Measurements from ENCODE around the gene ITIH5. TPM values are rescaled to one million over a fixed set of nuclear protein-coding genes. Genes with fewer than 3 reads are reported as not detected.

ITIH5 gene
- total and polyA plus RNA-seq, 5 experiments from 2014 or later, result not detected

DNA sequence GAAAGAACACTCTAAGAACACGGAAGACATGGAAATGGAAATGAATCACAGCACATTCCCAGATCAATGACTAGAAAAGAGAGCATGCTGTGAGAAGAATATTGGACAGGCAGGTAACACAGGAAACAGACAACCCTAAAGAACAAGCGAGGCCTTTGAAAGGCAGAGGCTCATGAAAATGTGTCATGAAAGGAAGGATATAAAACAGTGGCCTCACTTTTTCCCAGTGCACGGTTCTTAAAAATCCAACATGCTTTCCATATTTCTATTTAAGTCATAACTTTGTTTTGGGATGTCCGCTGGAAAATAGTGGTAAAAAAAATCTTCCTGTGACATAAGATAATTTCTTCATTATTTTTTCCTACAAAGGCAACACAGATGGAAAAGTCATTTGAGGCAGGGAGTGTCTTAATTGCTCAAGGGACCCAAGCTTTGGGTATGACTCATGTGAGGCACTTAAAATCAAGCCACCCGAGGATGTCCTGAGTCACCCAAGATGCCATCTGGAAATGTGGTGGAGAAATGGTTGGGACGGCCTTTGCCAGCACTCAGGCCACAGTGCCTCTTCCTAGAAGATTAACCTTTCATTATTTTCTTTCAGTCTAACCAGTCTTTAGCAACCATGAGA is 17.0 kb downstream of the ITIH5 start:
- Mint-ChIP-seq H3K9me3 (no peaks in the 10 kb centered on the region), H3K4me3 (no peak overlapping the region), H3K27ac (no peak overlapping the region), H3K4me1 (peaks cover 0 to 3% (median 0%) of the 10 kb centered on the region in 4 donors), H3K36me3 (no peaks in the 10 kb centered on the region), H3K27me3 (peaks cover 9 to 15% (median 13%) of the 10 kb centered on the region in 5 donors)
- ATAC-seq (no peak), DNase-seq (no peak)
- POLR2A ChIA-PET, result no interaction called here

DNA sequence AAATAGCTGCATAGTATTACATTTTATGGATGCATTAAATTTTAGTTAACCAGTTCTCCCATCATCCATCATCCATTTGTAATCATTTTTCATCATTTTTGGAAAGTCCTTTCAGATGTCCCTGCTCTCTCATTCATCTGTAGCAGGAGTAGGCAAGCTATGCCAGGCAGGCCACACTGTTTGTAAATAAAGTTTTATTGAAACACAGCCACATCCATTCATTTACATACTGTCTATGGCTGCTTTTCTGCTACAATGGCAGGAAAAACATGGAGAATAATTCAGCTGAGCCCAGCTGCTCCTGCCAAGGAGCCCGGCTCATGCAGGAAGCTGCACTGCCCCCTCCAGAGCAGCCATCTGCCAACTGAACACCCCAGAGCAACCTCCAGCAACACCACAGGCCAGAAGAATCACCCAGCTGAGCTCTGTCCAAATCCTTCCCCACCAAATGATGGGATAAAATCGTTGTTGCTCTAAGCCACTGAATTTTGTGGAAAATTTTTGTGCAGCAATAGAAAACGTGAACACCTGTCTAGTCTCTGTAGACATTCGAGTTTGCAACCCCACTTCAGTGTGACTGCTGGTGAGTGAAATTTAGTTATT is 19.6 kb downstream of the ITIH5 start:
- no peak overlapping the region for H3K4me3 Mint-ChIP-seq
- POLR2A ChIA-PET, result no interaction called here
- no peak for ATAC-seq

DNA sequence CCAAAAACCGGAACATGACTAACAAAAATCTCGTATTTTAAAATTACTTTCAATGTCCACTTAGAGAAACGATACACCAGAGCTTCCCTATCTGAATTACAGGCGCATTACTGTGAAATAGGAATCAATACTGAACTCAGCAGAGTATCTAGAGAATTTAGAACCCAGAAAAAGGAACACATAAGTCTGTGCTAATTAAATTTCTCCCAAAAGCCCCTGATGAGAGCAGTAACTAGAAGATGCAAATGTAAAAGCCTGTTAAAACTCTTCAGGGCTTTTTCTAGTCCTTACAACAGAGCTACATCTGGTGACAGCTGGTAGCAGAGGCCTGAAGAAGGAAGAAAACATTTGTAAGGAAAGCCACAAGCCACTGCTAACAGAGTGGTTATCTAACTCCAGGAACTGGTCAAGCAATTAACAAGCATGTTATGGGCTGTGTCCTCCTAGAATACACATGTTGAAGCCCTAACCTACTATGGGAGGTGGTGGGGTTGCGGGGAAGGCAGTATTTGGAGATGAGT is 24.2 kb downstream of the ITIH5 start:
- POLR2A ChIA-PET, result no interaction called here
- ATAC-seq, result no peak
- peaks cover 6 to 15% (median 10%) of the 10 kb centered on the region in 9 donors for H3K9me3 Mint-ChIP-seq

More for the DNA sequence above, 19.6 kb downstream of the ITIH5 start:
- H3K27ac Mint-ChIP-seq, result no peak overlapping the region
- no peak for DNase-seq
- H3K9me3 Mint-ChIP-seq, result peaks cover 0 to under 1% (median 0%) of the 10 kb centered on the region in 9 donors
- H3K4me1 Mint-ChIP-seq, result peaks cover 0 to 3% (median 0%) of the 10 kb centered on the region in 4 donors
- H3K27me3 Mint-ChIP-seq, result peaks cover 5 to 14% (median 10%) of the 10 kb centered on the region in 5 donors
- no peaks in the 10 kb centered on the region for H3K36me3 Mint-ChIP-seq

GRCh38 chr10:7635408-7636125 is 31.2 kb downstream of the ITIH5 start:
- no peak for ATAC-seq
- Mint-ChIP-seq H3K4me3 (no peak overlapping the region), H3K4me1 (no peaks in the 10 kb centered on the region), H3K27me3 (peaks cover 6 to 40% (median 29%) of the 10 kb centered on the region in 5 donors), H3K36me3 (peaks cover 0 to 22% (median 8%) of the 10 kb centered on the region in 3 donors), H3K27ac (no peak overlapping the region), H3K9me3 (peaks cover 6 to 16% (median 9%) of the 10 kb centered on the region in 9 donors)
- DNase-seq, result no peak
- POLR2A ChIA-PET, result no interaction called here

More for the DNA sequence above, 24.2 kb downstream of the ITIH5 start:
- Mint-ChIP-seq H3K4me3 (no peak overlapping the region), H3K4me1 (no peaks in the 10 kb centered on the region), H3K27ac (no peak overlapping the region), H3K27me3 (peaks cover 10 to 46% (median 20%) of the 10 kb centered on the region in 5 donors), H3K36me3 (peaks cover 0 to 22% (median 7%) of the 10 kb centered on the region in 3 donors)
- DNase-seq, result no peak

- H3K27me3 Mint-ChIP-seq, result peaks cover 6 to 32% (median 25%) of the 10 kb centered on the region in 5 donors
- POLR2A ChIA-PET, result no interaction called here
- H3K4me1 Mint-ChIP-seq, result no peaks in the 10 kb centered on the region
- no peak for ATAC-seq
- H3K36me3 Mint-ChIP-seq, result peaks cover 0 to 16% (median 8%) of the 10 kb centered on the region in 3 donors
- H3K4me3 Mint-ChIP-seq, result no peak overlapping the region
- no peak overlapping the region for H3K27ac Mint-ChIP-seq
- no peak for DNase-seq
- H3K9me3 Mint-ChIP-seq, result peaks cover 6 to 16% (median 9%) of the 10 kb centered on the region in 9 donors
These were observed 32.4 kb downstream of the ITIH5 start for GRCh38 chr10:7634142-7634894.

DNA sequence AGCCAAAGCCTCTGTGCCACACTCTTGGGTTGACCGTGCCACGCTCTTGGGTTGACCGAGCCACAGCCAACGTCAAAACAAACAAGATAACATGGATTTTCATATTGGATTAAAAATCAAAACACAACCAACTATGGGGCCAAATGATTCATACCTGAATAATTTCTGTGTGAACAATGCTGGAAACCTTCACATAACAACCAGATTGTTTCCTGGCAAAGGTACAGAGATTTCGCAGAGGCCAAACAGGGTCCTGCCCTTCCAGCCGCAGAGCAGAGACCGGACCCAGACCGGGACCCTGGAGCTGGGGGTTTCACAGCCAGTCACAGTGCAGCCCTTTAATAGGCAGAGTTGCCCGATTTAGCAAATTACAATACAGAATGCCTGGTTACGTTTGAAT is 40.5 kb downstream of the ITIH5 start:
- H3K4me3 Mint-ChIP-seq, result no peak overlapping the region
- DNase-seq (no peak), ATAC-seq (no peak)
- no peak overlapping the region for H3K27ac Mint-ChIP-seq
- POLR2A ChIA-PET, result interaction anchor here (0.7 kb wide), 1 partner anchor 103 kb away, joined by 3 read pairs; no protein-coding TSS in a partner anchor
- no peaks in the 10 kb centered on the region for H3K4me1 Mint-ChIP-seq
- peaks cover 0 to 9% (median 0%) of the 10 kb centered on the region in 5 donors for H3K27me3 Mint-ChIP-seq
- H3K36me3 Mint-ChIP-seq, result no peaks in the 10 kb centered on the region
- peaks cover 0 to 9% (median 0%) of the 10 kb centered on the region in 9 donors for H3K9me3 Mint-ChIP-seq

- Mint-ChIP-seq H3K27ac (no peak overlapping the region), H3K4me3 (no peak overlapping the region)
- no peak for ATAC-seq
These were observed 40.9 kb downstream of the ITIH5 start for GRCh38 chr10:7625836-7626235.

GRCh38 chr10:7625009-7625408 is 41.8 kb downstream of the ITIH5 start:
- POLR2A ChIA-PET, result no interaction called here
- ATAC-seq, result no peak

More at GRCh38 chr10:7625836-7626235, 40.9 kb downstream of the ITIH5 start:
- Mint-ChIP-seq H3K36me3 (no peaks in the 10 kb centered on the region), H3K4me1 (no peaks in the 10 kb centered on the region), H3K9me3 (peaks cover 0 to 9% (median 0%) of the 10 kb centered on the region in 9 donors), H3K27me3 (peaks cover 0 to 9% (median 0%) of the 10 kb centered on the region in 5 donors)
- POLR2A ChIA-PET, result interaction anchor here (0.7 kb wide), 1 partner anchor 102 kb away, joined by 3 read pairs; no protein-coding TSS in a partner anchor
- DNase-seq, result no peak

DNA sequence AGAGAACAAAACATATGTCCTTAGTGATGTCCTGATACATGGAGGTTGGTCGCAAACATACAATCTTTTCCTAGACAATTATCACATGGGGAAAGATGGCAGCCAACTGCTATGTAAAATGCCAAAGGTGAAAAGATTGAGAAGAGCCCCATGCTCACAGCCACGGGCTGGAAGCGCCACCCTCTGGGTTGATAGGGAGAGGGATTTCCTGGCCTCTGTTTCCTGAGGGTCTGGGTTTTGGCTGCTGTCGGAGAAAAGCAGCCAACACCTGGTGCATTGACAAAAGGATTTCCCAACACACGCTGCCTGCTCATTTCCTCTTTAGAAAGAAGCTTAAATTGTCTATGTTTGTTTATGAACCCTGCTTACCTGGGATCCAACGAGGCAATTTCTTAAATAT is 43.8 kb downstream of the ITIH5 start:
- H3K4me3 Mint-ChIP-seq, result no peak overlapping the region
- POLR2A ChIA-PET, result interaction anchor here (0.6 kb wide), 1 partner anchor 16 kb away, joined by 3 read pairs; no protein-coding TSS in a partner anchor
- no peak for DNase-seq

More at GRCh38 chr10:7625009-7625408, 41.8 kb downstream of the ITIH5 start:
- H3K4me1 Mint-ChIP-seq, result no peaks in the 10 kb centered on the region
- no peak for DNase-seq
- peaks cover 0 to 9% (median 0%) of the 10 kb centered on the region in 5 donors for H3K27me3 Mint-ChIP-seq
- H3K9me3 Mint-ChIP-seq, result peaks cover 0 to 9% (median 0%) of the 10 kb centered on the region in 9 donors
- no peak overlapping the region for H3K27ac Mint-ChIP-seq
- H3K36me3 Mint-ChIP-seq, result no peaks in the 10 kb centered on the region
- no peak overlapping the region for H3K4me3 Mint-ChIP-seq

DNA sequence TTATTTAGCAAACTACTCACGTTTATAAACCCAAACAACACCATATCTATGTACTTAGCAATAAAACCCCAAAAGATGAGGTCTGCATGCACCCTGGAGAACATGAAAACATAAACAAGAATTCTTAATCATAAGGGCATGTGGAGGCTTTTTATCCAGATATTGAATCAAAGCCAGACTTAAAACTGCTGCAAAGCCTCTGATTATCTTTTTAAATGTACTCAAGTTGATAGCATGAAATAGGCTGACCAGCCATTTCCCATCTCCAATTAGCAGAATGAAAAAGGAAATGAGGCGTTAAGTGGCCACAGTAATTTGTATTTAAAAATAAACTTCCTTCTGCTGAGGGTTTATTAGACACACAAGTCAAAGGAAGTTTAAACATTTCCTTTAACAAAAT is 48.3 kb downstream of the ITIH5 start:
- H3K36me3 Mint-ChIP-seq, result peaks cover 0 to 2% (median 0%) of the 10 kb centered on the region in 3 donors
- ATAC-seq (no peak), DNase-seq (no peak)
- H3K27me3 Mint-ChIP-seq, result peaks cover 0 to 9% (median 2%) of the 10 kb centered on the region in 5 donors
- POLR2A ChIA-PET, result interaction anchor here (0.7 kb wide), 1 partner anchor 210 kb away, joined by 3 read pairs; no protein-coding TSS in a partner anchor
- H3K27ac Mint-ChIP-seq, result no peak overlapping the region
- H3K4me3 Mint-ChIP-seq, result no peak overlapping the region
- H3K9me3 Mint-ChIP-seq, result no peaks in the 10 kb centered on the region
- peaks cover 0 to 4% (median under 1%) of the 10 kb centered on the region in 4 donors for H3K4me1 Mint-ChIP-seq

More for the DNA sequence above, 43.8 kb downstream of the ITIH5 start:
- no peaks in the 10 kb centered on the region for H3K36me3 Mint-ChIP-seq
- peaks cover 0 to 4% (median under 1%) of the 10 kb centered on the region in 4 donors for H3K4me1 Mint-ChIP-seq
- no peak overlapping the region for H3K27ac Mint-ChIP-seq
- H3K27me3 Mint-ChIP-seq, result peaks cover 0 to 9% (median 2%) of the 10 kb centered on the region in 5 donors
- no peaks in the 10 kb centered on the region for H3K9me3 Mint-ChIP-seq
- no peak for ATAC-seq

DNA sequence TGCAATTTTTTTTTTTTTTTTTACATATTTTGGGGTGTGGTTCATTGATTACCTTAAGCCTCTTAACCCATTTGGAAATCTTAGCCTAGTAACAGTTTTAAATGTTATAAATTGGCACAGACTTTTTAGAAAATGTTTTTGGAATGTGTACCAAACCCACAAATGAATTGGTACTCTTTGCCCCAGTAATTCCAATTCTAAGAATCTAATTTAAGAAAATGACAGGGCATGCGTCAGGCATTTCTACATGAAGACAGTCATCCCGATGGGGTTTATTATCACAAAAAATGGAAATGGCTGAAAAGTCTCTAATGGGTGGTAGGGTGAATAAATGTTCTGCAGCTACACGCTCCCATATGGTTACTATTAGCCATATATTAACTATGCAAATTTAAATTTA is 54.9 kb downstream of the ITIH5 start:
- no peak for ATAC-seq
- DNase-seq, result no peak
- H3K36me3 Mint-ChIP-seq, result peaks cover 0 to 2% (median 0%) of the 10 kb centered on the region in 3 donors
- POLR2A ChIA-PET, result no interaction called here
- no peaks in the 10 kb centered on the region for H3K4me1 Mint-ChIP-seq
- H3K27ac Mint-ChIP-seq, result no peak overlapping the region
- no peak overlapping the region for H3K4me3 Mint-ChIP-seq
- H3K9me3 Mint-ChIP-seq, result no peaks in the 10 kb centered on the region
- no peaks in the 10 kb centered on the region for H3K27me3 Mint-ChIP-seq
